Stimulated activated CD4-positive, alpha-beta T cell treated with anti-CD3 and anti-CD28 coated beads, Interleukin-12 subunit alpha, Interleukin-12 subunit beta, amount 100 ng/mL, for 48 hours (primary cell): ENCODE data around the gene AKAP8L.

ENCODE experiments used
- DNase-seq, 3 donors: peaks; one replicate each; pipeline ENCODE4 v3.0.0-alpha.2; 2020; ENCODE audit warnings: low read depth in 2 of 3, low spot score in 1 of 3

The AKAP8L gene

GRCh38 chr19:15418579-15419412 lies at the start of gene AKAP8L:
Gene AKAP8L (minus strand): TSS chr19:15418988. CDS start chr19:15418923, 65 bp downstream.
- DNase-seq: peak; percentile 97 to 99 (median 97)

- DNase-seq: no peak
Observed at GRCh38 chr19:15467734-15468214, 49.0 kb upstream of the AKAP8L start.

- DNase-seq: peak; percentile 45 to 69 (median 58)
Observed at GRCh38 chr19:15466851-15467733, 48.3 kb upstream of the AKAP8L start.

GRCh38 chr19:15464394-15465385 lies 45.9 kb upstream of the AKAP8L start, which contains the start of gene RASAL3:
Gene RASAL3 (minus strand): TSS chr19:15464544. CDS start chr19:15464358, 186 bp downstream.
- peak in 2 of 3 donors; percentile 48 to 56 for DNase-seq

- DNase-seq: peak; percentile 66 to 67 (median 67)
Observed at GRCh38 chr19:15463861-15464371, 45.1 kb upstream of the AKAP8L start.

- DNase-seq: no peak
Observed at GRCh38 chr19:15461694-15462093, 42.9 kb upstream of the AKAP8L start.

GRCh38 chr19:15457701-15458484 lies 39.1 kb upstream of the AKAP8L start:
- DNase-seq: no peak

- no peak for DNase-seq
Observed at GRCh38 chr19:15456871-15457700, 38.3 kb upstream of the AKAP8L start.

GRCh38 chr19:15456441-15456840 lies 37.7 kb upstream of the AKAP8L start:
- DNase-seq: no peak

GRCh38 chr19:15455996-15456395 lies 37.2 kb upstream of the AKAP8L start:
- no peak for DNase-seq

- DNase-seq: no peak
Observed at GRCh38 chr19:15453906-15454860, 35.4 kb upstream of the AKAP8L start.

- DNase-seq: no peak
Observed at GRCh38 chr19:15453091-15453578, 34.3 kb upstream of the AKAP8L start.

GRCh38 chr19:15452111-15453047 lies 33.6 kb upstream of the AKAP8L start:
- no peak for DNase-seq

GRCh38 chr19:15450528-15450890 lies 31.7 kb upstream of the AKAP8L start:
- no peak for DNase-seq

- peak; percentile 68 to 78 (median 72) for DNase-seq
Observed at GRCh38 chr19:15449620-15450527, 31.1 kb upstream of the AKAP8L start, which contains the start of gene WIZ. Gene WIZ (minus strand): TSS chr19:15449956. CDS start chr19:15448307, 1,649 bp downstream.
